Stimulated activated CD4-positive, alpha-beta T cell treated with anti-CD3 and anti-CD28 coated beads, Interleukin-1b, Interleukin-23, amount 100 ng/mL, for 24 hours (primary cell): ENCODE results near the gene RNF126.
"Not testable (repeated sequence)": the region's sequence is repeated elsewhere in the genome, so short reads cannot be mapped to it uniquely, and the experiment has no call there.

Source experiments
- DNase-seq, 4 experiments: peaks; one replicate each; pipeline ENCODE4 v3.0.0-alpha.2; 2020; ENCODE audit warnings: low read depth in 4 of 4, low spot score in 1 of 4

The RNF126 gene

DNA sequence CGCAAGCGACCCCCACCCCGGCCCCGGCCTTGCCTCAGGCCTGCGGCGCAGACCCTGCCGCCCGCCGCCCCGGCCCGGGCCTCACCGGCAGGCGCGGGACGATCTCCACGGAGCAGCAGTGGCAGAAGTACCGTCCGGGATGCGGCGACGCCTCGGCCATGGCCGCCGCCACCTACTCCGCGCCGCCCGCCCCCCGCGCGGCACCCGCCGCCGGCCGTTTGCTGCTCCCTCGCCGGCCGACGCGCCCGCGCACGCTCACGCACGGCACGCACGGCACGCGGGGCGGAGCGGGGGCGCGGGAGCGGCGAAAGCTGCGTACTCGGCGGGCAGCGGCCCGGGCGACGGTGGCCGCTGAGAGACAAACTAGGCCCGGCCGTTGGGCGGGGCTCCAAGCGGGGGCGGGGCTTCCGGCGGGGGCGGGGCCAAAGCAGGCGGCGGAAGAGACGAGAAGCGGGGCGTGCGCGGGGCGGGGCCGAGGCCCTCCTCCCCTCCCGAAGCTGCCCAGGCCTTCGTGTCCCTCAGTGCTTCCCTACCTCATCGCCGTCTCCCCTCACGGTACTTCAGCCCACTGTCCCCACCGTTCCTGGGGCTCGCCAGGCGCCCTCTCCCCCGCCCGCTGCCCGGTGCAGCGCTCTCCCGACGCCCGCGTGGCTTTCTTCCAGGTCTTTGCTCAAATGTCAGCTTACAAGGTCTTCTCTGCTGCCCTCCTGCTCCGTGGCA lies at the start of gene RNF126:
Gene RNF126 (minus strand): TSS at position 253 of the 720 bp plus-strand sequence. CDS start 93 bp downstream, at position 160.
- DNase-seq: peak; percentile 91 to 98 (median 93)

DNA sequence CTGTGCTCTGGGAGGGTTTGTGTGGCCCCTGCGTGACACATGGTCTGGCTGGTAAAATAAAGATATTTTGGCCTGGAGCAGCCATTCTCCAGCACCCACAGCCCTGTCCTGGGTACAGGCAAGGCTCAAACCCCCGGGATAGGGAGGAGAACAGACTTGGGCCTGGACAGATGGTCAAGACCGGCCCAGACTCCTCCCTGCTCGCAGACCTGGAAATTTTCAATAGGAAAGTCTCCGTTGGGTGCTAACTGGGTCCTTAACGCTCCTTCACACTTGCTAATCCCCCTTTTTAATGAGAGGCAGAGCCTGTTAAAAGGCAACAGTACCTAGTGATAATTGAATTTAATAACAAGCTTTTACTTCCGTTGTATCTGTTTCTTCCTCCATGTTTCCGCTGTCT lies 48.2 kb upstream of the RNF126 start:
- DNase-seq: no peak

DNA sequence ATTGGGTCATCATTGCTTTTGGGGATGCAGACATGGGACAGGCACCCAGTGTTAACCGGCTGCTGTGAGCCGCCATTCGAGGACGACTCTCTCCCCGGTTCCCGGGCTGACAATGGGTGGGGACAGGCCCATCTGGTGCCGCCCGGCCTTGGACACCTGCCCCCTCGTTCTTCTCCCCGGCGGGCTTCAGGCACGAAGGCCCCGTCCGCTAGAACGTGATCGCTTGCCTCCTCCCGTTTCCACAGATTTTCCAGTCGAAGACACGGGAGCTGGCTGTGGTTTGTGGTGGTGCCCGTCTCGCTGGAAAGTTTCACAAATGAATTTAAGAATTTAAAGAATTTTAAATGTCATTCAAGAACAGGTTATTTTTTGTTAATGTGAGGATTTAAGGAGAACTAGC lies 47.8 kb upstream of the RNF126 start:
- no peak for DNase-seq

DNA sequence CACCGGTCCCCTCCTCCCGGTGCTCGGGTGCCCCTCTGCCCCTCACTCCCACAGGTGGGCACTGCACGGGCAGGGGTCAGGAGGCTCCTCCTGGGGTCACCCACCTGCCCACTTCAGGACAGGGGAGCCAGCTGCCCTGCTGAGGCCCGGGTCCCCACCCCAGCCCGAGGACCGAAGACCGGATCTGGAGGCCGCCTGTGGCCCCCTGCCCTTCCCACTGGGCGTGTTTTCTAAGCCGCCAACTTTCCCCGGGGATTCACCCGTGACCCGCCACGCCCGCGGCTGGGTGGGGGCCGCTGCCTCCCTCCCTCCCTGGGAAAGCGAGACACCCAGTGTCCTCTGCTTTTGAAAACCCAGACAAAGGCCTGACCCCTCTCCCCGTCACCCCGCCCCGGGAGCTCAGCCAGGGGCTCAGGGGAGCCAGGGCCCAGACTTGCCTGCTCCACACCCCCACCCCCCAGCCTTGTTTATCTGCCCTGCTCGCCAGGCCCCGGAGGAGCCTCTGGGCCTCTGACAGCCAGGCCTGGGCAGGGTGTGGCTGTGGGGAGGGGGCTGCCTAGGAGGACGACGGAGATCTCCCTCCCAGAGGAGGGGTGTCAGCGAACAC lies 47.1 kb upstream of the RNF126 start:
- no peak for DNase-seq

DNA sequence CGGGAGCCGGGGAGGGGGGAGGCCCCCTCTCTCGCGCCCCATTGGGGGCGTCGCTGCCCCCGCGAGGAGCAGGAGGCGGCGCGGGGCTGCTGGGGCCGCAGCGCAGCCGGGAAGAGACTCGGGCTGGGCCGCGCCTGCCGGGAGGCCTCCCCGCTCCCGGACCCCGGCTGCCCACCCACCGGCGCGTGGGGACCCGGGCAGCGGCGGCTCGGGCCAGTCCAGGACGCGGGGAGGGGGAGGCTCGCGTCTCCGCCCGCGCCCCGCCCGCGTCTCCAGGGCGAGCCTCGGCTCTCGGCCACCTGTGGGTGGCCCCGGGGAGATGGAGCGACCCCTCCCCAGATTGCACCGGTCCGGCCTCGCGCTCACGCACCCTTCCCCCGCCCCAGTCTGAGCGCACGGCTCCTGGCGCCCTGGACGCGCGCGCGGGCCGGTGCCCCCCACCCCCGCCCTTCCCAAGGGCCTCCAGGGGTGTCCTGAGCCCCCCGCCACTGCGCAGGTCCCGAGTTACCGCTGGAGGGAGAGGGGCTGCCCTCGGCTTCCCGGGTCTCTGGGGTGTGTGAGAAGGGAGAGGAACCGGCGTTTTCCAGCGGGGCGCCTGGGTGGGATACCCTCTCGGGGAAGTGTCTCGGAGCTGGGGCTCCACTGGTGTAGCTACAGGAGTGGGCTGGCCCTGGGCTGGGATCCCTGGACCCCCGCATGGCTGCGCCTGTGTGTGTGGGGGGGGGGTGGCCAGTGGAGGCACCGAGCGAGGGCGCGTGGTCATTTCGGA lies 46.4 kb upstream of the RNF126 start:
- DNase-seq: no peak

DNA sequence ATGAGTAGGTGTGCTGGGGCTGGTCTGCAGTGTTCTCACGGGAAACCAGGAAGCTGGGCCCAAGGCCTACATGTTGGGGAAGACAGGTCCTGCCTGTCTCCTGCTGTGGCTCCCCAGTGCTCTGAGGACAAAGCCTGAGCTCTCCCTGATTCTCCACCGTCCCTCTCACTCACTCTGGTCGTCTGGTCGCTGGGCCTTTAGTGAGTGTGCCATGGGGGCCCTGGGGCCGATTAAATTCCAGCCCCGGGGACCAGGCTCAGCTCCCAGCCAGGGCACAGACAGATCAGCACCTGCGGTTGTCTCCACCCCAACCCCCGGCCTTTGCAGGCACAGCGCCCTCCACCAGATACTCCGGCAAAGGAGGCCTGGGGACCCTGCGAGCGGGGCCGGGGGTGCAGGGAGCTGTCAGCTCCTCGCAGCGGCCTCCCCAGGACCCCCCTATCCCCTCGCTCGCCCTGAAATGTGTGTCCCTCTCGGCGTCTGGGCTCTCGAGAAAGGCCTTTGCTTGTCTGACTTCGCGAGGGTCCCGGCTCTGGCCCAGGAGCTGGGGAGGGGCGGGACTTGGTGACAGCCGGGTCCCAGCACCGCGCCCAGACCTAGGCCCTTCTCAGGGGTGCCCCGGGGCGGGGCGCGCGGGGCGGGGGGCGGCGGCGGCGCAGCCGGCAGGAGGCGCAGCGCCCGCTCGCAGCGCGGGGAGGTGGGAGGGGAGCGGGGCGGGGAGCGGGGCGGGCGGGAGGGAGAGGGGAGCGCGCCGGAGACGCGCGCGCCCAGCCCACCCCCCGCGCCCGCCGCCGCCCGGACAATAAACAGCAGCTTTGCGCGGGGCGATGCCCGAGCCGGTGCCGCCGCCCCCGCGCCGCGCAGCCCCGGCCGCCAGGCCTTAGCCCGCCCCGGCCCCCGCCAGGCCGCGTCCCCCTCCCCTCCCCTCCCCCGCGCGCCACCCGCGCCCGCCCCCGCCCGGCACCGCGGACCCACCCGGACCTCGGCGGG lies 45.4 kb upstream of the RNF126 start, which contains the start of gene PALM:
Gene PALM (plus strand): TSS at position 782 of the 990 bp plus-strand sequence. CDS start 212 bp downstream, outside the sequence.
- no peak for DNase-seq

DNA sequence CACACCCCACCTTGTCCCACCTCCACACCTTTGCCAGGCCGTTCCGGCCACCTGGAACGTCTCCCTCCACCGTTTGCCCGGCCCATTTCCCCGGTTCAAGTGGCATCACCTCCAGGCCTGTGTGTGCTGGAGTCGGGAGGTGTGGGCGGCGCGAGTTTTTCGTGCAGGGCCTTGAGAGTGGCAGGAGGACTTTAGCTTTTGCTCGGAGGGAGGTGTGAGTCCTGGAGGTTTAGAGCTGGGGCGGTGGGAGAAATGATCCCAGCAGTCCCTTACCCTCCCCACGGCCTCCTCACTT lies 41.4 kb upstream of the RNF126 start:
- no peak for DNase-seq

DNA sequence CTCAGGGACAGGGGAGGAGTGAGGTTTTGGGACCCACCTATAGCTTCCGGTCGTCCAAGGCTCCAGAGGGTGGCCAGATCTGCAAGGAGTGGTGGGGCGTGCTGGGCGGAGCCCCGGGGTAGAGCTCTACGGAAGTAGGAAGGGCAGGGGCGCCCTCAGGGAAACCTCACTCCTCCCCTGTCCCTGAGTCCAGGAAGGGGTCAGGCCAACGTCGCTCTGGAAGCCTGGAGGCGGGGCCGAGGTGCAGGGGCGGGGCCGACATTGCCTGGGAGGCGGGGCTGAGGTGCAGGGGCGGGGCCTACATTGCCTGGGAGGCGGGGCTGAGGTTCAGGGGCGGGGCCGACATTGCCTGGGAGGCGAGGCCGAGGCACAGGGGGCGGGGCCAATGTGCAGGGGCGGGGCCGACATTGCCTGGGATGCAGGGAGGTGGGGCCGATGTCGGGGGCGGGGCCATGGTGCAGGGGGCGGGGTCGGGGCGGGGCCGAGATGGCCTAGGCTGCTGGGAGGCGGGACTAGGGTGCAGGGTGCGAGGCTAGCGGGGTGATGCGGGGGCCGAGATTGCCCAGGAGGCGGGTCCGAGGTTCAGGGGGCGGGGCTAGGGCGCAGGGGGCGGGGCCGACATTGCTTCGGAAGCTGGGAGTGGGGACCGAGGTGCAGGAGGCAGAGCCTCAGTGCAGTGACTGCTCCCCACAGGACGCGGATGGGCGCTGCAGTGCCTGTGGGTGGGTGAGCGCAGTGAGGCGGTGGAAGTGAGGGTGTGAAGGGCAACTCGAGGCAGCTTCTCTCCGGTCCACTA lies 40.8 kb upstream of the RNF126 start:
- DNase-seq: peak in 3 of 4 experiments; percentile 25 to 44 (median 43)

DNA sequence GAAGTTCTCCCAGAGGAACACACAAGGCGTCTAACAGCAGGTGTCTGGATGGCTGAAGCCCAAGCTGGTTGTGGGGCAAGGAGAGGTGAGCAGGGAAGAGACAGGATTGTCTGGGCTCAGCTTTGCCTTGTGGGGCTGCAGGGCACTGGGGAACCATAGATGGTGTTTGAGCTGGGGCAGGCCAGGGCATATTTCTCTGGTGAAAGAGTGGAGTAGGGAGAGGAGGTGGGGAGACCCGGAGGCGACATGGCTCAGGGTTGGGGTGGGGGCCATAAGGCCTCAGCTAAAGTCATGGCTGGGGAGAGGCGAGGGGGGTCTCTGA lies 40.3 kb upstream of the RNF126 start:
- no peak for DNase-seq

DNA sequence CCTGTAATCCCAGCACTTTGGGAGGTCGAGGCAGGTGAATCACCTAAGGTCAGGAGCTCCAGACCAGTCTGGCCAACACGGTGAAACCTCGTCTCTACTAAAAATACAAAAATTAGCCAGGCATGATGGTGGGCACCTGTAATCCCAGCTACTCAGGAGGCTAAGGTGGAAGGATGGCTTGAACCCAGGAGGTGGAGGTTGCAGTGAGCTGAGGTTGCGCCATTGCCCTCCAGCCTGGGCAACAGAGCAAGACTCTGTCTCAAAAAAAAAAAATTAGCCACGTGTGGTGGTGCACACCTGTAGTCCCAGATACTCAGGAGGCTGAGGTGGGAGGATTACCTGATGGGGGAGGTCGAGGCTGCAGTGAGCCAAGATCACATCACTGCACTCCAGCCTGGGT lies 39.8 kb upstream of the RNF126 start:
- not testable (repeated sequence) for DNase-seq

DNA sequence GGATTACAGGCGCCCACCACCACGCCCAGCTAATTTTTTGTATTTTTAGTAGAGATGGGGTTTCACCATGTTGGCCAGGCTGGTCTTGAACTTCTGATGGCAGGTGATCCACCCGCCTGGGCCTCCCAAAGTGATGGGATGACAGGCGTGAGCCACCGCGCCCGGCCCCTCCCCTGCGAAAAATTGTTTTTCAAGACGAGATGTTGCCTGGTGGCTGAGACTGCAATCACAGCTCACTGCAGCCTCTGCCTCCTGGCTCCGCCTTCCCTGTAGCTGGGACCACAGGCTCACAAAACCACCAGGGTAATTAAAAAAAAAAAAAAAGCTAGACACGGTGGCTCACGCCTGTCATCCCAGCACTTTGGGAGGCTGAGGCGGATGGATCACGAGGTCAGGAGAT lies 36.9 kb upstream of the RNF126 start:
- not testable (repeated sequence) for DNase-seq

DNA sequence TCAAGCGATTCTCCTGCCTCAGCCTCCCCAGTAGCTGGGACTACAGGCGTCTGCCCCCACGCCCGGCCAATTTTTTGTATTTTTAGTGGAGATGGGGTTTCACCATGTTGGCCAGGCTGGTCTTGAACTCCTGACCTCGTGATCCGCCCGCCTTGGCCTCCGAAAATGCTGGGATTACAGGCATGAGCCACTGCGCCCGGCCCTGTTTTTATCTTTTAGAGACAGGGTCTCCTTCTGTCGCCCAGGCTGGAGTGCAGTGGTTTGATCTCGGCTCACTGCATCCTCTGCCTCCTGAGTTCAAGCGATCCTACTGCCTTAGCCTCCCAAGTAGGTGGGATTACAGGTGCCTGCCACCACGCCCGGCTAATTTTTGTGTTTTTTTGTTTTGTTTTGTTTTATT lies 35.5 kb upstream of the RNF126 start:
- DNase-seq: not testable (repeated sequence)

DNA sequence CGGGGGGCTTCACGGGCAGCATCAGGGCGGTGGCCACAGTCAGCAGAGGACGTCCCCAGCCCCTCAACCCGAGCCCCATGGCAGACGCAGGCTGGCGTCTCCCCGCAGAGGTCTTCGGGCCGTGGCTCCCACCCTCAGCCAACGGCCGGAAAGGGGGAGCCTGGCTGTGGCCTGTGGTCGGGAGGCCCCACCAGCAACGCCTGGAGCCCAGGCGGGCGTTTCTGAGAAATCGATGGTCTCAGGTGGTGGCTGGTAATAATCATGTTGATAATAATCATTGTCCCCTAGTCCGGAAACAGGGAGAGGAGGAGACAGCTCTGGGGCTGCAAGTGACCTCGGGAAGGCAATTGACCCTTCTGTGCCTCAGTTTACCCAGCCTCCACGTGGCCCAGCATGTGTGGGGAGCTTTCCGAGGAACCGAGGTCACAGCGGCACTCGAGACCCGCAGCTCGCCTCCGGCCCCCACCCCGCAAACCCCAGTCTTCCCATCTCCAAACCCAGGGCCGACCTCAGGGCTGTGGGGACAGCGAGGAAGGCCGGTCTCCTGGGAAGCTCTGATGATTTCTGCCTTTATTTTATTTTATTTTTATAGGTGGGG lies 32.4 kb upstream of the RNF126 start, which contains the start of gene PRSS57:
Gene PRSS57 (minus strand): TSS at position 101 of the 598 bp plus-strand sequence. CDS start 22 bp downstream, at position 79.
- no peak for DNase-seq

DNA sequence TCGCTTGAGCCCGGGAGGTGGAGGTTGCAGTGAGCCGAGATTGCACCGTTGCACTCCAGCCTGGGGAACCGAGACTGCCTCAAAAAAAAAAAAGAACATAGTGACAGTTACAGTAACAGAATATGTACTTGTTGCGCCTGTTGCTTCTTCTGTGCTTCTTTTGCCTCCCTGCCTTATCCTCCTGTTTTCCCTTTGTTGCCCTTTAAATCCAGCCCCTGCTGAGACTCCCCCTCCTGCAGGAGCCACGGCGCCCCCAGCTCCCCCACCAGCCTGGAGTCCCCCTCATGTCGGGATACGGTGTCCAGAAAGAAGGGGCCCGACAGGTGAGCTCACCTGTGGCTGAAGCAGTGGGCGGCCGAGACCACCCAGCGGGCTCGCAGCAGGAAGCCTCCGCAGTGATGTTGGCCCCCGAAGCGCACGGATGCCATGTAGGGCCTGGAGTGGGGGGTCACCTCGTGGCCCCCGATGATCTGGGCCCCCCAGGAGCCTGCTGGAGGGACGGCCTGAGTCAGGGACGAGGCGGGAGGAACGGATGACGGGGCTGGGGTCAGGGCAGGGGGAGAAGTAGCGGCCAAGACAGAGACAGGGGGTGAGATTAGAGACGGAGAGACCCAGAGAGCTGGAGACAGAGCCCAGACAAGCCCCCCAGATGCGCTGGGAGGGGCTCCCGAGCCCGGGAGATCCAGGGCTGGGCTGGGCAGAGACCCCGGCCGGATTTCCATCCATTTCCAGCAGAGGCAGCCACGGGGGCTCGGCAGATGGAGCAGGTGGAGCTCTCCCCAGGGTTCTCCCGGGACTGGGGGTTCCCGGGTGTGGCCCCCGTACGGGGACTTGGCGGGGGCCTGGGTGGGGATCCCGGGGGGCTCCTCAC lies 31.7 kb upstream of the RNF126 start:
- no peak for DNase-seq

DNA sequence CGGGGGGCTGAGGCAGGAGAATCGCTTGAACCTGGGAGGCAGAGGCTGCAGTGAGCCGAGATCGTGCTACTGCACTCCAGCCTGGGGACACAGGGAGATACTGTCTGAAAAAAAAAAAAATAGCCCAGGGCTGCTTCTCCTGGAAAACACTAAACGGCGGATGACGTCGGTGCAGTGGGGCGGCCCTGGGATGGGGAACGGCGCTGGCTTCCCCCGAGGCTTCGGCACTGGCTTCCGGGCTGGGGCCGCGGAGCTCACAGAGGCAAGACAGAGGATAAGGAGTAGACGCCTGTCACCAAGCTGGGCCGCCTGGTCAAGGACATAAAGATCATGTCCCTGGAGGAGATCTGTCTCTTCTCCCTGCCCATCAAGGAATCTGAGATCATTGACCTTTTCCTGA lies 27.2 kb upstream of the RNF126 start:
- no peak for DNase-seq

DNA sequence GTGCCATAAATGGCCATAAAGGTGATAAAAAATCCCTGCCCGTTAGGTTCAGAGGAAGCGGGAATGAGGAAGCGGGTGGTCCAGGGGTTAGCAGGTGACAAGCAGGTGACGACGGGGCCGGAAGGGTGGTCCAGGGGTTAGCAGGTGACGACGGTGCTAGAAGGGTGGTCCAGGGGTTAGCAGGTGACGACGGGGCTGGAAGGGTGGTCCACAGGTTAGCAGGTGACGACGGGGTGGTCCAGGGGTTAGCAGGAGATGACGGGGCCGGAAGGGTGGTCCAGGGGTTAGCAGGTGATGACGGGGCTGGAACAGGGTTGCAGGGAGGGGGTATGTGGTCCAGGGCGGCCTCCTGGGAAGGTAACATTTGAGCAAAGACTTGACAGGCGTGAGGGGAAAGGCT lies 26.0 kb upstream of the RNF126 start:
- no peak for DNase-seq

DNA sequence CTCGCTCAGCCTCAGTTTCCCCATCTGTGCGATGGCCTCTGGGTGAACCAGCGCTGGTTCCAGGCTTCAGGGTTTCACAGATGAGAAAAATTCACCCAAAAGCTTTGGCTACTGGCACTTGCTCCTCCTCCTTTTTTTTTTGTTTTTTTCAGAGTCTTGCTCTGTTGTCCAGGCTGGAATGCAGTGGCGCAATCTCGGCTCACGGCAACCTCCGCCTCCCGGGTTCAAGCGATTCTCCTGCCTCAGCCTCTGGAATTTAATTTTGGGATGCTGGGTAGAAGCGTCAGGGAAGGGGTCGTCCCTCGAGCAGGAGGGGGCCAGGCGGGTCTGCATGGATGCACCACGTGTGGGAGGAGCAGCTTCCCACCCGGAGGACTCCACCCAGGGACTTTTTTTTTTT lies 25.2 kb upstream of the RNF126 start:
- DNase-seq: no peak

DNA sequence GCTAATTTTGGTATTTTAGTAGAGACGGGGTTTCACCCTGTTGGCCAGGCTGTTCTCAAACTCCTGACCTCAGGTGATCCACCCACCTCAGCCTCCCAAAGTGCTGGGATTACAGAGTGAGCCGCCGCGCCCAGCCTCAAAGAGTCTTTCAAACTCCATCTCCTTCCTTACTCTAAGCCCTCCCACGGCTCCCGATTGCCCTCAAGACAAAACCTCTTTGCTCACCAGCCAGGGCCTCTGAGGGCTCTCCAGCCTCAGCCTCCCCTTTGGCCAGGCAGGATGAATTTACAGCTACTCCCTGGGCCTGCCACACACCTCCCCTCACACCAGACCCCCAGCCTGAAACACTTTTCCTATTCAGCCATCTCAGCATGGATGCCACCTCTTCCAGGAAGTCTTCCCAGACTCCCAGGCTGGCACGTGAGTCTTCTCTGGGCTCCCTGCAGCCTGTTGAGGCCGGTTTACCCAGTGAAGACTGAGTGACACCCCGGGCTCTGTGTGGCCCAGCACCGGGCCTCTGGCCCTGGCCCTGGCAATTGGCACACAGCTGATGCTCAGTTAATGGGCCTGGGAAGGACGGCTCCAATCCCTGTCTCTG lies 24.7 kb upstream of the RNF126 start:
- no peak for DNase-seq
